Measurements from ENCODE around the gene CNTFR.

- TF ChIP-seq EP300 (IDR thresholded peaks at IDR 0.05; ENCODE audit: borderline replicate concordance) (no peak), REST (IDR thresholded peaks at IDR 0.05; ENCODE audit: low read depth) (no peak), TEAD4 (IDR thresholded peaks at IDR 0.05) (no peak), EGR1 (IDR thresholded peaks at IDR 0.05) (no peak), TAF1 (IDR thresholded peaks at IDR 0.05; ENCODE audit: low read depth) (no peak), MAX (IDR thresholded peaks at IDR 0.05) (no peak), YY1 (IDR thresholded peaks at IDR 0.05; ENCODE audit: low read depth) (no peak), CEBPB (IDR thresholded peaks at IDR 0.05) (no peak), RAD21 (IDR thresholded peaks at IDR 0.05; ENCODE audit: low read depth) (no peak)
These were observed 30.5 kb downstream of the CNTFR start for GRCh38 chr9:34558919-34559623.

All from Ishikawa (cell line).